ENCODE results near the gene SMARCA1. TPM values are rescaled to one million over a fixed set of nuclear protein-coding genes. Genes with fewer than 3 reads are reported as not detected.

Gene SMARCA1
- total and polyA plus RNA-seq, 2 experiments from 2014 or later = 30.1 to 51.8 TPM

GRCh38 chrX:129525896-129526295 is 2.6 kb upstream of the SMARCA1 start:
- H3K36me3 Mint-ChIP-seq (ENCODE audit: low read depth) = no peaks in the 10 kb centered on the region; the same call in 1 of the 3 replicates
- H3K4me1 Mint-ChIP-seq = no peaks in the 10 kb centered on the region; the same call in 2 of the 3 replicates
- ATAC-seq (no peak), DNase-seq (ENCODE audit: low spot score) (no peak)
- Histone ChIP-seq H3K79me2 (replicated peaks; ENCODE audit: insufficient read depth) (peaks cover 13% of the 10 kb centered on the region), H3K4me2 (no peak overlapping the region), H3K27ac (ENCODE audit: low read depth) (no peak overlapping the region), H4K20me1 (replicated peaks; ENCODE audit: insufficient read depth) (no peaks in the 10 kb centered on the region), H3K9me2 (ENCODE audit: insufficient read depth) (no peaks in the 10 kb centered on the region), H3K36me3 (ENCODE audit: insufficient read depth) (no peaks in the 10 kb centered on the region), H3F3A (replicated peaks; ENCODE audit: low read depth) (no peaks in the 10 kb centered on the region), H3K4me3 (no peak overlapping the region), H3K27me3 (ENCODE audit: insufficient read depth) (no peaks in the 10 kb centered on the region), H2AFZ (no peak overlapping the region), H3K4me1 (ENCODE audit: insufficient read depth) (no peaks in the 10 kb centered on the region)
- peaks cover 3% of the 10 kb centered on the region for H3K27me3 Mint-ChIP-seq (ENCODE audit: insufficient read depth, low read depth, poor library complexity)
- H3K9me3 Mint-ChIP-seq = peaks cover 4% of the 10 kb centered on the region
- H3K27ac Mint-ChIP-seq = no peak overlapping the region
- TF ChIP-seq CREB1 (CRISPR knock-in tag; IDR thresholded peaks at IDR 0.05; ENCODE audit: low read depth) (no peak), NANOG (IDR thresholded peaks at IDR 0.05; ENCODE audit: borderline replicate concordance) (no peak)
- H3K4me3 Mint-ChIP-seq = no peak overlapping the region

DNA sequence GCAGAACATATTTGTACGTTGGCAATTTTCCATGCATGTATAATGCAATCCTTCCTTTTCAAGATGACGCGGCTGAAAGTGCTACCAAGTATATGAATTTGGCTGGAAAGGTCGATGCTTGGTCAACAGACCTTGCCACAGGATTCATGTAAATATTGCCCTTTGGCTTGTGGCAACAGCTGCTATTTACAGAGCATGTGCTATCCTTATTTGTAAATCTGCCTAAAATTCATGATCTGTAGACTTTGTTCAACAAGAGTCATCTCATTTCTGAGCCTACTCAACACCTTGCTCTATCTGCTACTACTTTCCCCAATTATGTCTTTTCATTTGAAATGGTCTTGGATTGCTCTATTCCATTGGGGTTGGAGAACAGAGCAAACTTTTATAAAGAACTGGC is 1.9 kb upstream of the SMARCA1 start:
- Histone ChIP-seq H3K4me3 (no peak overlapping the region), H3K9me2 (ENCODE audit: insufficient read depth) (no peaks in the 10 kb centered on the region), H3K27me3 (ENCODE audit: insufficient read depth) (no peaks in the 10 kb centered on the region), H3K79me2 (replicated peaks; ENCODE audit: insufficient read depth) (peaks cover 20% of the 10 kb centered on the region), H2AFZ (no peak overlapping the region), H3K4me1 (ENCODE audit: insufficient read depth) (no peaks in the 10 kb centered on the region), H3K4me2 (no peak overlapping the region), H3F3A (replicated peaks; ENCODE audit: low read depth) (no peaks in the 10 kb centered on the region), H3K36me3 (ENCODE audit: insufficient read depth) (no peaks in the 10 kb centered on the region), H3K27ac (ENCODE audit: low read depth) (no peak overlapping the region), H4K20me1 (replicated peaks; ENCODE audit: insufficient read depth) (no peaks in the 10 kb centered on the region)
- Mint-ChIP-seq H3K36me3 (ENCODE audit: low read depth) (no peaks in the 10 kb centered on the region; the same call in 1 of the 3 replicates), H3K27ac (no peak overlapping the region), H3K4me3 (no peak overlapping the region), H3K27me3 (ENCODE audit: insufficient read depth, low read depth, poor library complexity) (peaks cover 2% of the 10 kb centered on the region), H3K4me1 (peaks cover 1% of the 10 kb centered on the region; the same call in 2 of the 3 replicates), H3K9me3 (peaks cover 4% of the 10 kb centered on the region)
- ATAC-seq (no peak), DNase-seq (ENCODE audit: low spot score) (no peak)
- TF ChIP-seq NANOG (IDR thresholded peaks at IDR 0.05; ENCODE audit: borderline replicate concordance) (no peak), EZH2 (IDR thresholded peaks at IDR 0.05; ENCODE audit: low read depth, unreplicated experiment) (no peak), ETS1 (IDR thresholded peaks at IDR 0.05) (no peak)
- TF ChIP-seq, protein P1, sequence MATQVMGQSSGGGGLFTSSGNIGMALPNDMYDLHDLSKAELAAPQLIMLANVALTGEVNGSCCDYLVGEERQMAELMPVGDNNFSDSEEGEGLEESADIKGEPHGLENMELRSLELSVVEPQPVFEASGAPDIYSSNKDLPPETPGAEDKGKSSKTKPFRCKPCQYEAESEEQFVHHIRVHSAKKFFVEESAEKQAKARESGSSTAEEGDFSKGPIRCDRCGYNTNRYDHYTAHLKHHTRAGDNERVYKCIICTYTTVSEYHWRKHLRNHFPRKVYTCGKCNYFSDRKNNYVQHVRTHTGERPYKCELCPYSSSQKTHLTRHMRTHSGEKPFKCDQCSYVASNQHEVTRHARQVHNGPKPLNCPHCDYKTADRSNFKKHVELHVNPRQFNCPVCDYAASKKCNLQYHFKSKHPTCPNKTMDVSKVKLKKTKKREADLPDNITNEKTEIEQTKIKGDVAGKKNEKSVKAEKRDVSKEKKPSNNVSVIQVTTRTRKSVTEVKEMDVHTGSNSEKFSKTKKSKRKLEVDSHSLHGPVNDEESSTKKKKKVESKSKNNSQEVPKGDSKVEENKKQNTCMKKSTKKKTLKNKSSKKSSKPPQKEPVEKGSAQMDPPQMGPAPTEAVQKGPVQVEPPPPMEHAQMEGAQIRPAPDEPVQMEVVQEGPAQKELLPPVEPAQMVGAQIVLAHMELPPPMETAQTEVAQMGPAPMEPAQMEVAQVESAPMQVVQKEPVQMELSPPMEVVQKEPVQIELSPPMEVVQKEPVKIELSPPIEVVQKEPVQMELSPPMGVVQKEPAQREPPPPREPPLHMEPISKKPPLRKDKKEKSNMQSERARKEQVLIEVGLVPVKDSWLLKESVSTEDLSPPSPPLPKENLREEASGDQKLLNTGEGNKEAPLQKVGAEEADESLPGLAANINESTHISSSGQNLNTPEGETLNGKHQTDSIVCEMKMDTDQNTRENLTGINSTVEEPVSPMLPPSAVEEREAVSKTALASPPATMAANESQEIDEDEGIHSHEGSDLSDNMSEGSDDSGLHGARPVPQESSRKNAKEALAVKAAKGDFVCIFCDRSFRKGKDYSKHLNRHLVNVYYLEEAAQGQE (IDR thresholded peaks at IDR 0.05; ENCODE audit: unreplicated experiment) = no peak
